ENCODE measurements around the gene FAM221B.

DNA sequence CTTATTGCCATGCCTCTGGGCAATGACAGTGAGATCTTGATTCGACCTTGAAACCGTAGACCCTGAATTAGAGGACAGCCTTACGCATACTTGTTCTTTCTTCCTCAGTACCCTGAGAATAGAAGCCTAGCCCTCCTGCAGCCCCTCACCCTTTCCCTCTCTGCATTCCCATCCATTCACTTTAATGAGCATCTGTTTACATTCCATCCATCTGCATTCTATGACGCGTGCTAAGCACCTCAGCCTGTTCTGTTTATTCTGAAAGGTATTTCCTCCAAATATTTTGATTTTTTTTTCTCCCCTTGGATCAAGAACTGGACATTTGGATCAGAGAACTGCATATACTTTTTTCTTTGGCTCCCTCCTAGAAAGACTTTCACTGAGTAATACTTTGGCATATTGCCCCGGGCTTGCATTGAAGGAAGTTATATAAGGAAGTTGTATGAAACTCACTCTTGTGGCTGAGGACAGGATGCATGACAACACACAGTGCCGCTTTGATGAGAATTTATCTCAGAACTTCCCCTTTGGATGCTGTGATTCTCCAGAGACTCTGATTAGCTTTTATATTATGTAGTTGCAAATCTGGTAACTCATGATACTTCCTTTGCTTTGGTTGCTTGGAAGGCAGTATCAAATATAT is 16.2 kb upstream of the FAM221B start:
- TF ChIP-seq, protein P1, sequence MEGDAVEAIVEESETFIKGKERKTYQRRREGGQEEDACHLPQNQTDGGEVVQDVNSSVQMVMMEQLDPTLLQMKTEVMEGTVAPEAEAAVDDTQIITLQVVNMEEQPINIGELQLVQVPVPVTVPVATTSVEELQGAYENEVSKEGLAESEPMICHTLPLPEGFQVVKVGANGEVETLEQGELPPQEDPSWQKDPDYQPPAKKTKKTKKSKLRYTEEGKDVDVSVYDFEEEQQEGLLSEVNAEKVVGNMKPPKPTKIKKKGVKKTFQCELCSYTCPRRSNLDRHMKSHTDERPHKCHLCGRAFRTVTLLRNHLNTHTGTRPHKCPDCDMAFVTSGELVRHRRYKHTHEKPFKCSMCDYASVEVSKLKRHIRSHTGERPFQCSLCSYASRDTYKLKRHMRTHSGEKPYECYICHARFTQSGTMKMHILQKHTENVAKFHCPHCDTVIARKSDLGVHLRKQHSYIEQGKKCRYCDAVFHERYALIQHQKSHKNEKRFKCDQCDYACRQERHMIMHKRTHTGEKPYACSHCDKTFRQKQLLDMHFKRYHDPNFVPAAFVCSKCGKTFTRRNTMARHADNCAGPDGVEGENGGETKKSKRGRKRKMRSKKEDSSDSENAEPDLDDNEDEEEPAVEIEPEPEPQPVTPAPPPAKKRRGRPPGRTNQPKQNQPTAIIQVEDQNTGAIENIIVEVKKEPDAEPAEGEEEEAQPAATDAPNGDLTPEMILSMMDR (IDR thresholded peaks at IDR 0.05), result no peak
- TF ChIP-seq EZH2 (IDR thresholded peaks at IDR 0.05; ENCODE audit: borderline replicate concordance, insufficient read depth, low read depth, low read length, poor library complexity, severe bottlenecking), result no peak

Data from B cell (primary cell).